GM18868 (cell line): ENCODE data around the gene DNAJB6.

Source experiments
- ATAC-seq: cut with Tn5 transposase; IDR thresholded peaks from one replicate; pipeline ENCODE4 v1.9.1; 2021; ENCODE audit warnings: mild to moderate bottlenecking, moderate library complexity; ENCODE audit not compliant: unreplicated experiment

Gene DNAJB6

DNA sequence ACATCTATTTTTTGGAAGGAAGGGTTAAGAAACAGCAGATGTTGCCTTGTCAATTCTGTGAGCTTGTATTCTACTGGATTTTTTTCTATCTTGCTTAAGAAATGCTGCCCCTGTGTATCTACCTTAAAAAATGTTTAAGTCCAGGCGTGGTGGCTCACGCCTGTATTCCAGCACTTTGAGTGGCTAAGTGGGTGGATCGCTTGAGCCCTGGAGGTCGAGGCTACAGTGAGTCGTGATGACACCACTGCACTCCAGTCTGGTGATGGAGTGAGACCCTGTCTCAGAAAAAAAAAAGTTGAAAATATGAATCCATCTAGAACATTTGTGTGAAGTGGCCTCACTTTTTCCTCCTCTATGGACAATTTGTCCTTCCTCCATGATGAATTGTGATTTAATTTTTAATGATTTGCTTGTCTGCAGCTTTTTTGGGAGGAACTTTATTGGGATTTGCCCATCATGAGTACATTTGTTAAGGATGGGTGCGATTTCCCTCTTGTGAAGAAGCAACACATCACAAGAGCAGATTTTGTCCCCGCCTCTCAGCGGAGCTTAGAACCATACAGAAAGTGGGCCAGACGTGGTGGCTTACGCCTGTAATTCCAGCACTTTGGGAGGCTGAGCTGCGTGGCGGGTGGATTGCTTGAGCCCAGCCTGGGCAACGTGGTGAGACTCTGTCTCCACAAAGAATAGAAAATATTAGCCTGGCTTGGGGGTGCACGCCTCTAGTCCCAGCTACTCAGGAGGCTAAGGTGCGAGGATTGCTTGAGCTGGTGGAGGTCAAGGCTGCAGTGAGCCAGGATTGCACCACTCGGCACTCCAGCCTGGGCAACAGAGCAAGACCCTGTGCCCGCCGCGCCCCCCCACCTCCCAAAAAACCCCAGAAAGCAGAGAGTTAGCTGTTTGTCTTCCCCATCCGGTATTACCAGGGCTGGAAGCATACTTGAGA, 57.7 kb downstream of the DNAJB6 start:
- ATAC-seq = no peak

- ATAC-seq = no peak
Measured at GRCh38 chr7:157395206-157395605, 58.4 kb downstream of the DNAJB6 start.

- no peak for ATAC-seq
Measured at GRCh38 chr7:157396316-157397035, 59.7 kb downstream of the DNAJB6 start.

- no peak for ATAC-seq
Measured at GRCh38 chr7:157397036-157397720, 60.4 kb downstream of the DNAJB6 start.

GRCh38 chr7:157397731-157398691, 61.2 kb downstream of the DNAJB6 start:
- ATAC-seq = peak; percentile 69

GRCh38 chr7:157399086-157399687, 62.4 kb downstream of the DNAJB6 start:
- no peak for ATAC-seq

- ATAC-seq = no peak
Measured at GRCh38 chr7:157400171-157400860, 63.5 kb downstream of the DNAJB6 start.

GRCh38 chr7:157401567-157402387, 65.0 kb downstream of the DNAJB6 start:
- no peak for ATAC-seq

GRCh38 chr7:157402388-157402703, 65.5 kb downstream of the DNAJB6 start:
- ATAC-seq = no peak

GRCh38 chr7:157402911-157403534, 66.2 kb downstream of the DNAJB6 start:
- no peak for ATAC-seq

GRCh38 chr7:157403646-157404401, 67.0 kb downstream of the DNAJB6 start:
- no peak for ATAC-seq

GRCh38 chr7:157404845-157405481, 68.2 kb downstream of the DNAJB6 start:
- ATAC-seq = no peak

GRCh38 chr7:157405501-157405900, 68.7 kb downstream of the DNAJB6 start:
- ATAC-seq = no peak

- ATAC-seq = no peak
Measured at GRCh38 chr7:157405914-157406810, 69.4 kb downstream of the DNAJB6 start.

- ATAC-seq = no peak
Measured at GRCh38 chr7:157406971-157407370, 70.2 kb downstream of the DNAJB6 start.
